HepG2 (cell line): ENCODE measurements around the gene PLCB2. TPM values are rescaled to one million over a fixed set of nuclear protein-coding genes. Genes with fewer than 3 reads are reported as not detected.

Experiments used
- ATAC-seq: fragments of 200-7000 bp; cut with Tn5 transposase; 3 replicates; pipeline ENCODE4 v1.9.1; 2020; ENCODE audit warnings: mild to moderate bottlenecking, moderate library complexity
- BruUV-seq: library from RNA; stranded (reverse); fragments of 400-500 nt; replicated peaks from 2 replicates; lab custom pipeline; 2021; lab: Mats Ljungman, UMichigan
- CTCF ChIA-PET: fragments of 300-600 bp; formaldehyde crosslinking; extraction: SDS; loops from one replicate; lab custom pipeline; 2021; ENCODE audit warnings: low total read pairs, inconsistent platforms, low intra/inter-chr PET ratio; lab: Yijun Ruan, JAX
- POLR2A ChIA-PET: fragments of 350-600 bp; sonication (Branson Sonifier 250); formaldehyde crosslinking; loops from one replicate; lab custom pipeline; 2020; ENCODE audit warnings: antibody characterized with exemption, inconsistent platforms; lab: Yijun Ruan, JAX
- DNase-seq: peaks from one replicate; pipeline ENCODE4 v3.0.0-alpha.2; 2015; ENCODE audit warnings: low spot score
- FAIRE-seq: peaks from 3 replicates; lab custom pipeline; 2011; peaks lifted over from hg19 to GRCh38; lab: Jason Lieb, UNC
- H2AFZ ChIP-seq: one replicate; pipeline ENCODE4 v1.6.1; 2011; ENCODE audit warnings: low read length, inconsistent platforms
- H3K27ac ChIP-seq: fragments of 300-600 bp; 3 replicates; pipeline ENCODE4 v1.8.0; 2011; ENCODE audit warnings: mixed run types, mild to moderate bottlenecking, mixed read lengths, low read length, inconsistent platforms; ENCODE audit not compliant: insufficient read depth; ENCODE audit errors: extremely low read length
- H3K27me3 ChIP-seq, 2 experiments: fragments of 200-600 bp in 1 of 2; 2 replicates in 1 of 2; 3 replicates in 1 of 2; pipeline versions ENCODE4 v1.6.0 to v1.8.0; 2011; ENCODE audit warnings: low read length in 2 of 2, mild to moderate bottlenecking in 2 of 2, moderate library complexity in 2 of 2, inconsistent platforms in 1 of 2; ENCODE audit not compliant: insufficient read depth in 2 of 2, control insufficient read depth in 1 of 2
- H3K36me3 ChIP-seq, 2 experiments: fragments of 200-600 bp in 1 of 2; replicated peaks in 1 of 2; 2 replicates in 1 of 2; 3 replicates in 1 of 2; pipeline versions ENCODE4 v1.5.1 to v1.8.0; 2011; ENCODE audit warnings: low read length in 2 of 2, inconsistent platforms in 1 of 2; ENCODE audit not compliant: insufficient read depth in 2 of 2, control insufficient read depth in 1 of 2
- H3K4me1 ChIP-seq: 2 replicates; pipeline ENCODE4 v1.5.1; 2012; ENCODE audit warnings: low read length, inconsistent platforms; ENCODE audit not compliant: insufficient read depth
- H3K4me2 ChIP-seq: 2 replicates; pipeline ENCODE4 v1.6.0; 2011; ENCODE audit warnings: low read depth, low read length, inconsistent platforms
- H3K4me3 ChIP-seq, 3 experiments: fragments of 200-600 bp in 1 of 3; sonication (generic), shearing (Covaris generic) in 1 of 3; replicated peaks in 1 of 3; 2 replicates each; pipeline ENCODE4 v1.5.1; 2011 to 2016; ENCODE audit warnings: low read length in 3 of 3, inconsistent platforms in 2 of 3, low read depth in 2 of 3, mild to moderate bottlenecking in 2 of 3, control low read depth in 1 of 3, mixed read lengths in 1 of 3; ENCODE audit not compliant: insufficient read depth in 1 of 3
- H3K79me2 ChIP-seq: one replicate; pipeline ENCODE4 v1.6.1; 2011; ENCODE audit warnings: low read length, inconsistent platforms; ENCODE audit not compliant: insufficient read depth
- H3K9ac ChIP-seq: 2 replicates; pipeline ENCODE4 v1.6.0; 2011; ENCODE audit warnings: mild to moderate bottlenecking, low read depth, low read length, inconsistent platforms; ENCODE audit not compliant: insufficient read depth
- H3K9me3 ChIP-seq: 2 replicates; pipeline ENCODE4 v1.5.1; 2012; ENCODE audit warnings: mild to moderate bottlenecking, low read length
- H4K20me1 ChIP-seq: 2 replicates; pipeline ENCODE4 v1.6.0; 2011; ENCODE audit warnings: inconsistent platforms, mild to moderate bottlenecking, low read length, moderate library complexity; ENCODE audit not compliant: insufficient read depth
- ASH2L ChIP-seq: fragments of 300-600, 200-600 bp; sonication (generic); IDR thresholded peaks from 2 replicates; pipeline ENCODE4 v1.7.0; 2017; ENCODE audit warnings: low read depth, mild to moderate bottlenecking, moderate library complexity, mixed read lengths, low read length; ENCODE audit not compliant: insufficient read length
- FOSL1 ChIP-seq: sonication (generic); formaldehyde crosslinking; IDR thresholded peaks from 2 replicates; pipeline ENCODE4 v1.9.0; 2021; ENCODE audit warnings: missing genetic modification reagents, borderline replicate concordance
- FOXK2 ChIP-seq: fragments of 450-650 bp; IDR thresholded peaks from 2 replicates; pipeline ENCODE4 v1.6.1; 2016
- IRF1 ChIP-seq: sonication (generic); formaldehyde crosslinking; IDR thresholded peaks from 2 replicates; pipeline ENCODE4 v1.4.0; 2020; ENCODE audit warnings: low read depth, mild to moderate bottlenecking, missing genetic modification reagents
- POLR2G ChIP-seq: fragments of 200-400 bp; formaldehyde crosslinking; IDR thresholded peaks from 2 replicates; pipeline ENCODE4 v1.6.1; 2018; ENCODE audit warnings: mild to moderate bottlenecking, low read depth, low read length, moderate library complexity
- PRPF4 ChIP-seq: fragments of 200-400 bp; formaldehyde crosslinking; IDR thresholded peaks from 2 replicates; pipeline ENCODE4 v1.6.1; 2016; ENCODE audit warnings: low read length, low read depth; ENCODE audit not compliant: poor library complexity, severe bottlenecking
- ZNF550 ChIP-seq: sonication (generic); formaldehyde crosslinking; IDR thresholded peaks from 2 replicates; pipeline ENCODE4 v1.4.0; 2020; ENCODE audit warnings: mild to moderate bottlenecking, missing genetic modification reagents, borderline replicate concordance
- ZNF841 ChIP-seq: sonication (generic); formaldehyde crosslinking; IDR thresholded peaks from 2 replicates; pipeline ENCODE4 v1.8.1; 2023; ENCODE audit warnings: missing genetic modification reagents, borderline replicate concordance
- WGBS: methylation state at CpG from one replicate; pipeline ENCODE4 v1.1.6; 2017; ENCODE audit warnings: low lambda C conversion rate; 5-methylcytosine and 5-hydroxymethylcytosine counted together
- in situ Hi-C: cut with HindIII; loops from 2 replicates; pipeline ENCODE4 v1.10.0; 2017; ENCODE audit warnings: low pct_unique_long_range_greater_than_20kb; ENCODE audit not compliant: extremely low pct_ligation_motif_present
- intact Hi-C: fragments of 100-400 bp; cut with micrococcal nuclease; formaldehyde crosslinking; loops from one replicate; pipeline ENCODE4 v1.10.0; 2022; ENCODE audit not compliant: unreplicated experiment
- polyA plus RNA-seq, 8 experiments: library from polyadenylated mRNA; depleted of rRNA in 3 of 8; stranded (reverse) in 7 of 8; unstranded in 1 of 8; fragments of >200 nt; fragmentation: Illumina TruSeq in 4 of 8; extraction: Trizol in 4 of 8; gene quantifications; 2 replicates each; pipeline versions ENCODE4 v1.2.1 to v1.2.3, GENCODE V29; 2011 to 2016; ENCODE audit warnings: low read depth in 4 of 8, missing spikeins in 1 of 8, mixed read lengths in 1 of 8; ENCODE audit not compliant: insufficient read depth in 1 of 8
- total RNA-seq, 5 experiments: library from RNA; depleted of rRNA; stranded (reverse); fragments of >200 nt; fragmentation: Illumina TruSeq; extraction: Trizol; gene quantifications; 2 replicates each; pipeline ENCODE4 v1.2.3, GENCODE V29; 2016; ENCODE audit warnings: low read depth in 1 of 5

PLCB2 gene
- total and polyA plus RNA-seq, 2 of the 13 experiments (the other 11 are each of a cell fraction or from before 2014, with no cell fraction given): 0.11 TPM; not detected in 1

- H3K79me2 ChIP-seq: no peaks in the 10 kb centered on the region
- no peaks in the 10 kb centered on the region for H3K9me3 ChIP-seq
- no peak overlapping the region for H2AFZ ChIP-seq
- peaks cover 19% of the 10 kb centered on the region for H3K4me1 ChIP-seq
- H3K4me2 ChIP-seq: no peak overlapping the region
- no peaks in the 10 kb centered on the region for H3K27me3 ChIP-seq
- no peak overlapping the region for H3K27ac ChIP-seq
- ATAC-seq: no peak
- no peaks in the 10 kb centered on the region; a peak in 1 of 5 replicates for H3K36me3 ChIP-seq
- no peak overlapping the region for H3K4me3 ChIP-seq
- POLR2A ChIA-PET: interaction anchor here (1.4 to 1.8 kb wide), 2 partner anchors 8 to 9 kb away, joined by 3 to 5 read pairs; partner anchors contain the start of genes CCDC9B and INAFM2
- no peaks in the 10 kb centered on the region for H4K20me1 ChIP-seq
- no peak overlapping the region for H3K9ac ChIP-seq
- no peak for TF ChIP-seq FOXK2
- peak; percentile 35 for TF ChIP-seq POLR2G
- no peak for TF ChIP-seq ASH2L
- TF ChIP-seq ZNF550: no peak
- TF ChIP-seq IRF1 (CRISPR knock-in tag): no peak
- no peak for TF ChIP-seq FOSL1
- TF ChIP-seq PRPF4: no peak
- no peak for TF ChIP-seq ZNF841
- BruUV-seq: no TSS peak
- DNase-seq: no peak
- intact Hi-C loops: no loop called here
- CTCF ChIA-PET: no interaction called here
- no peak for FAIRE-seq
- in situ Hi-C loops: no loop called here
- WGBS: 67% methylated on average over 8 of the region's 8 CpGs
Observed at GRCh38 chr15:40332113-40332781, 24.5 kb upstream of the PLCB2 start.
